ENCODE data around the gene INTS1.
"Not testable (repeated sequence)": the region's sequence is repeated elsewhere in the genome, so short reads cannot be mapped to it uniquely, and the experiment has no call there.

DNA sequence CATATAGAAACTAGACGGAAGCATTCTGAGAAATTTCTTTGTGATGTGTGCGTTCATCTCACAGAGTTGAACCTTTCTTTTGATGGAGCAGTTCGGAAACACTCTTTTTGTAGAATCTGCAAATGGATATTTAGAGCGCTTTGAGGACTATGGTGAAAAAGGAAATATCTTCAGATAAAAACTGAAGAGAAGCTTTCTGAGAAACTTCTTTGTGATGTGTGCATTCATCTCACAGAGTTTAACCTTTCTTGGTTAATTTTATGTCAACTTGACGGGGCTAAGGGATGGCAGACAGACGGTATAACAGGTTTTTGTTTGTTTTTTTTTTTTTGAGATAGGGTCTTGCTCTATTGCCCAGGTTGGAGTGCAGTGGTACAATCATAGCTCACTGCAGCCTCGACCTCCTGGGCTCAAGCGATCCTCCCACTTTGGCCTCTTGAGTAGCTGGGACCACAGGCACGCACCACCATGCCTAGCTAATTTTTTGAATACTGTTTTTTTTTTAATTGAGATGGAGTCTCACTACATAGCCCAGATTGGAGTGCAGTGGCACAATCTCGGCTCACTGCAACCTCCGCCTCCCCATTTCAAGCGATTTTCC is 15.2 kb upstream of the INTS1 start:
- TF ChIP-seq, protein P1, sequence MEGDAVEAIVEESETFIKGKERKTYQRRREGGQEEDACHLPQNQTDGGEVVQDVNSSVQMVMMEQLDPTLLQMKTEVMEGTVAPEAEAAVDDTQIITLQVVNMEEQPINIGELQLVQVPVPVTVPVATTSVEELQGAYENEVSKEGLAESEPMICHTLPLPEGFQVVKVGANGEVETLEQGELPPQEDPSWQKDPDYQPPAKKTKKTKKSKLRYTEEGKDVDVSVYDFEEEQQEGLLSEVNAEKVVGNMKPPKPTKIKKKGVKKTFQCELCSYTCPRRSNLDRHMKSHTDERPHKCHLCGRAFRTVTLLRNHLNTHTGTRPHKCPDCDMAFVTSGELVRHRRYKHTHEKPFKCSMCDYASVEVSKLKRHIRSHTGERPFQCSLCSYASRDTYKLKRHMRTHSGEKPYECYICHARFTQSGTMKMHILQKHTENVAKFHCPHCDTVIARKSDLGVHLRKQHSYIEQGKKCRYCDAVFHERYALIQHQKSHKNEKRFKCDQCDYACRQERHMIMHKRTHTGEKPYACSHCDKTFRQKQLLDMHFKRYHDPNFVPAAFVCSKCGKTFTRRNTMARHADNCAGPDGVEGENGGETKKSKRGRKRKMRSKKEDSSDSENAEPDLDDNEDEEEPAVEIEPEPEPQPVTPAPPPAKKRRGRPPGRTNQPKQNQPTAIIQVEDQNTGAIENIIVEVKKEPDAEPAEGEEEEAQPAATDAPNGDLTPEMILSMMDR (IDR thresholded peaks at IDR 0.05), result not testable (repeated sequence)
- not testable (repeated sequence) for TF ChIP-seq POLR2A (IDR thresholded peaks at IDR 0.05)

All from sigmoid colon (tissue), 3 donors.